ENCODE results near the gene RPAP3.
A peak's percentile ranks its signal among the peaks of the same experiment; 100 is the strongest.
"Not testable (repeated sequence)": the region's sequence is repeated elsewhere in the genome, so short reads cannot be mapped to it uniquely, and the experiment has no call there.

The RPAP3 gene

DNA sequence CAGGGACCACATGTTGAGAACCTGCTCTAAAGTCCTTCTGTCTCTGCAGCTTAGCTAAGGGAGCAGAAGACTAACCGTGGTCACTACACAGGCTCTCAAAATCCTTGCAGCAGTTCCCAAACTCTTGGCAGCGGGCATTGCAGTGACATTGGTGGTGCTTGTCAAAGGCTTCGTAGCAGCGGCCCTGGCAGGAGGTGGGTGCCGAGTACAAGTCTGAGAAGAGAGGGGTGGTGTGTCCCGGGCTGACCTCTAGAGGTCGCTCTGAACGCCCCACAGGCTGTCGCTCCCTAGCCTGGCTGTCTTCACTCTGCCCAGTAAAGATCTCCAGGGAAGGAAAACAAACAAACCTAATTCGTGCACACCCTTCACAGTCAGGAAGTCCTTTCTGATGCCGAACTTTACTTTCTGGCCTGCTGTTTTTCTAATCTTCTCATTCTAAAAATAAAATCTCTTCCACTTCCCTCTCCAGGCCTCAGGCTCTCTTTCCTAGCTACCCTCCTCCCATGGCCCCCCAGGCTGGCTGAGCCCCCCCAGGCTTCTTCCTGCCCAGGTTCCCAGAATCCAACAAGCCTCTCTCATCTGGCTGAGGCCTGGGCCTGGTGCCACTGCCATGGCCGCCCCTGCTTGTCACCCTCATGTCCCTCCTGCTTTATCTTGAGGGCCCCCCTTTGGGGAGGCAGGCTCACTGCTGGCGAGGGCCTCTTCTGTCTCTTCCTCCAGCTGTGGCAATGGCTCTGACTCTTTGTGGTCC, 11.8 kb upstream of the RPAP3 start:
- DNase-seq: peak; percentile 73

DNA sequence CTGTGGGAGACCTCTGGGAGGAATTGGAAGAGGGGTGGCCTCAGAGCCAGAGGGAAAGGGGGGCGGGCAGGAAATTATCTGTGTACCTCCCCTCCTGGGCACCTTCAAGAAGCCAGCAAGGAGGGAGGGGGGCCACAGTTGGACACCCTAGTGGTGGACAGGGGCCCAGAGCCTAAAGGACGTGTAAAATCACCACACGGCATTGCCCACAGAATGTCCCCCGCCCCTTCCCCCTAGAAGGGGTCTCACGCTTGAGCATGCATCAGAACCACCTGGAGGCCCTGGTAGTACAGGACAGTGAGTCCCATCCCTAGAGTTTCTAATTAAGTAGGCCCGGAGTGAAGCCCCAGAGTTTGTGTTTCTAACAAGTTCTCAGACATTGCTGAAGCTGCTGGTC, 11.2 kb upstream of the RPAP3 start:
- no peak for DNase-seq

DNA sequence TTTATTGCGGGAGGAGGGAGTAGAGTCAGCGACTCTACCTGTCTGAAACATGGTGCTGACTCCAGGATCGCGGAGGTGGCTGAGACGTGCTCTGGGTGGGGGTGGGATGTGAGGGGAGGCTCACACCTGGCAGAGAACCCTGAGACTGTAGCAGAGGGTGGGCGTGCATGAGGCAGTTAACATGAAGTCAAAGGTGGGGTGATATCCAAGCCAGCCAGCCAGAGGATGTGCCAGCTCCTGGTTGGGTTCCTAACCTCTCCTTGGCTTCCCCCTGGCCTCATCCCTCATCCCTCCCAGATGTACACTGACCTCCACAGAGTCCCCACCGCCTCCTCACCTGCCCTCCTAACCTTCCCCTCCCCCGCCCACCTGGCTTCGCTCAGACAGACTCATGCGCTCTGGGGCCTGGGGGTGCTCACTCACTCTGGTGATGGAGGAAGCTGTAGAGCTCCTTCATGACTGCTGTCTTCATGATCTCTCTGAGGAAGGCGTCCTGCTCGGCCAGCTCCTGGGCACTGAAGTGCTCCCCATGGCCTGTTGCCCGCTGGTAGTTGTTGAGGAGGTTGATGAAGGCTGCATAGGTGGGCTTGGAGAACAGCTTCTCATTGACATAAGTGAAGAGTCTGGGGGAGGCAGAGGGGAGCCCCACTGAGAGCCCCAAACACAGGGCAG, 10.2 kb upstream of the RPAP3 start:
- DNase-seq: no peak

DNA sequence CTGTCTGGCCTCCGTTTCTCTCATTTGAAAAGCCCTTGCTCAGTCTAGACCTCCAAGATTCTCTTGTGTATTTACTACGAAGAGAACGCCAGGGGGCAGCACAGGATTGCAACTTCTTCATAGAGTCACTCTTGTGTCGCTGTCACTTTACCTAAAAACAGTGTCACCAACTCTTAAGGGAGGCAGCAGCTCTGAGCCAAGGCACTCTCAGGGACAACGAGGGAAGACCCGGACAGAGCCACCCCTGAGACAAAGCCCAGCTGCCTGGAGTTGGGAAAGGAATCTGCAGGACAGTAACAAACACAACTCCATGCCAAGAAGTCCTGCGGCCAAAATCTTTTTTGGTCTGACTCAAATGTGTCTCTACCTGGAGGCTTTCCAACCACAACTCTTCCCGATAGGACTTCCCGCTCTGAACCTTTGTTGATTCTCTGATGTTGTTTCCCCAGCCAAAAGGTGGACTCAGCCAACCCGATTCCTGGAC, 9.6 kb upstream of the RPAP3 start:
- DNase-seq: peak; percentile 89

DNA sequence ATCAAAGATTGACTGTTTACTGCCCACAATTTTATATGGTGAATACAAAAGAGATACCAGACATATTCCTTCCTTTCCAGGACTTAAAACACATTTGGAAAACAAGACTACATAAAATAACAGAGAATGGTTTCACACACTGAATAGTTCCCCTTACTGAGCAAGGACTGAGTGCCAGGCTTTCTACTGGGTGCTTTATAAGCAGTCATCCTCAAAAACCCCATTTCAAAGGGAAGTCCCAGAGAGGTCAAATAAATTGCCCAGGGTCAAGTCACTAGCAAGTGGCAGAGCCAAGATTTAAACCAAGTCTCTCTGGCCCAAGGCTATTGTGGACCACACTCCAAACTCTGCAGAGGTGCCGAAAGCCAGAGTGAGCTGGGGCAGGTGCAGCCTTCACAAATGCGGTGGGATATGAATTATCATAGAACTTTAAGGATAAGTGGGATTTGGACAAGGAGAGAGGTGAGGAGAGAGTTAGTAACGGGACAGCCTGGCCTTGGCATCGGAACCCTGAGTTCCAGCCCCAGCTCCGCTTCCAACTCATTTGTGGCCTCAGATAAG, 9.1 kb upstream of the RPAP3 start:
- DNase-seq: no peak

- DNase-seq: no peak
These were observed 6.3 kb upstream of the RPAP3 start for GRCh38 chr12:47712171-47712570.

- DNase-seq: no peak
These were observed 5.6 kb upstream of the RPAP3 start for GRCh38 chr12:47711448-47711847.

GRCh38 chr12:47710278-47710677, 4.4 kb upstream of the RPAP3 start:
- DNase-seq: no peak

- no peak for DNase-seq
These were observed 3.8 kb upstream of the RPAP3 start for GRCh38 chr12:47709671-47710070.

DNA sequence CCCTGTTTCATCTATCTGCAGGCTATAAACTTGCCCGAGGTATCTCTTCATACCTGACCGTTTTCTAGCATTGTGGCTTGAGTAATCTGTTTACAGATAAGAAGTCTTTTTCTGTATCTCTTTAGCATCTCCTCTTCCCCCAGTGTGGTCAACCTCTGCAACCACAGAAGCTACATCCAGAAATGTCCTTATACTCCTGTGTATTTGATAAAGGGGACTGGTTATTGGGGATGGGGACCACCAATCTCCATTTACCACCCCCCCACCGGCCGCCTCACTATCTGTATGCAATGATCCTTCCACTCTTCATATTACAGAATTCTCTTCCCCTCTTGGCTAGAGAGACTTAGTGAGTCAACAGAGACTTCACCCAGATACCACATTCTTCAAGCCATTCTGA, 3.4 kb upstream of the RPAP3 start:
- DNase-seq: no peak

DNA sequence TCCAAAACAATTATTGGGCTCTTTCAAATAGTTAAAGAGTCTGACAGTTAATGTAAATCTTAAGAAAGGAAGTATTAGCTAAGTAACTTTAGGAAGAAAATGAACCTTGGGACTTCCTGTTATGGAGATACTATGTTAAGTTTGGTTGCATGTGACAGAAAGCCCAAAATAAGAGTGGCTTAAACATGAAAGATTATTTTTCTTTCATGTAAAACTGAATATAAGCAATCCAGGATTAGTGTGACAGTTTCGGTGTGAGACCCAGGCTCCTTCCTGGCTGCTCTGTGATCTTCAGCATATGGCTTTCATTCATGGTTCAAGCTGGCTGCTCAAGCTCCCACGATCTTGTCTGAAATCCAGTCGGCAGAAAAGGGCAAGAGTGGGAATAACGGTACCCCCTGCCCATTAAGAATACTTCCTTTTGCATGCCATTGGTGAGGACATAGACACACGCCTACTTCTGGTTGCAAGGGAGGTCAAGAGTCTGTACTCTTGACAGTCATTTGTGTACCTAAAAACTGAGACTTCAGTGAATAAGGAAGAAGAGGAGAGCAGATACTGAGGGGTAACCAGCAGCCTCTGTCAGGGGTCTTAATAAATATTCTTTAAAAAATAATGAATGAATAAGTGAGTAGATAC, 2.2 kb upstream of the RPAP3 start:
- no peak for DNase-seq

GRCh38 chr12:47707355-47707754, 1.5 kb upstream of the RPAP3 start:
- no peak for DNase-seq

- no peak for DNase-seq
These were observed 633 bp downstream of the RPAP3 start for GRCh38 chr12:47705229-47705565.

DNA sequence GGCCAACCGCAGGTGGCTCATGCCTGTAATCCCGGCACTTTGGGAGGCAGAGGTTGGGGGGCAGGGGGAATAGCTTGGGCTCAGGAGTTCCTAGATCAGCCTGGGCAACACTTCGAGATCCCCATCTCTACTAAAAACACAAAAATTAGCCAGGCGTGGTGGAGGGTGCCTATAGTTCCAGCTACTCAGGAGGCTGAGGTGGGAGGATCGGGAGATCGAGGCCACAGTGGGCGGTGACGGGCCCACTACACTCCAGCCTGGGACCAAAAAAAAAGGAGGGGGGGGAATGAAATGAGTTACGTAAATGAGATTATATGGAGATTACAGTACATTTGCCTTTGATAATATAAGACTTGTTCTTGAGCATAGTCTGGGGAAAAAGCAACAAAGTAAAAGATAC, 1.1 kb downstream of the RPAP3 start:
- DNase-seq: no peak

DNA sequence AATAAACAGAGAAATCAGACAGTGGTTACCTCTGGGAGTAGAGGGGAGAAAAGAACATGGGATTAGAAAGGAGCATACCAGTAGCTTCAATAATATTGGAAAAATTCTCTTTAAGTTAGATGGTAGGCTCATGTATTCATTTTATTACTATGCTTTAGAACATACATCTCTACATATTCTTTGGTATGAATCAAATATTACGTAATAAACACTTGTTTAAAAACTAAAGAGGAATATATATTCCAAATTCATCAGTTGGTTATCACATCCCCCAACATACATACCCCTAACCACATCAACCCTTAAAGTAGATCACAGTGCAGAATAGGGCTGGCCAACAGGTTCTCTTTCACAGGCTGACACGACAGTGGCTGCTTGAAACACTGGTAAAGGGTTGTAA, 5.6 kb downstream of the RPAP3 start:
- DNase-seq: no peak

- DNase-seq: no peak
These were observed 7.2 kb downstream of the RPAP3 start for GRCh38 chr12:47698631-47699030.

- DNase-seq: no peak
These were observed 7.8 kb downstream of the RPAP3 start for GRCh38 chr12:47698055-47698454.

DNA sequence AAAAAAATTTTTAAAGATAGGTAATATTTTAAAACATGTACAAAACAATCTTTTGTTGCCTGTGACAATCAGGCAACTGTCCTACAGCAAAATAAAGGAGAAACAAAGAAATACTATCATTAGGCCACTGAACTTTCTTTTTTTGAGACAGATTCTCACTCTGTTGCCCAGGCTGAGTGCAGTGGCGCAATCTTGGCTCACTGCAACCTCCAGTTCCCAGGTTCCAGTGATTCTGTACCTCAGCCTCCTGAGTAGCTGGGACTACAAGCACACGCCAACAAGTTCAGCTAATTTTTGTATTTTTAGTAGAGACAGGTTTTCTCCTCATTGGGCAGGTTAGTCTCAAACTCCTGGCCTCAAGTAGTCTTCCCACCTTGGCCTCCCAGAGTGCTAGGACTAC, 16.6 kb downstream of the RPAP3 start:
- no peak for DNase-seq

- DNase-seq: no peak
These were observed 18.2 kb downstream of the RPAP3 start for GRCh38 chr12:47687636-47688035.

- no peak for DNase-seq
These were observed 19.1 kb downstream of the RPAP3 start for GRCh38 chr12:47686645-47687240.

DNA sequence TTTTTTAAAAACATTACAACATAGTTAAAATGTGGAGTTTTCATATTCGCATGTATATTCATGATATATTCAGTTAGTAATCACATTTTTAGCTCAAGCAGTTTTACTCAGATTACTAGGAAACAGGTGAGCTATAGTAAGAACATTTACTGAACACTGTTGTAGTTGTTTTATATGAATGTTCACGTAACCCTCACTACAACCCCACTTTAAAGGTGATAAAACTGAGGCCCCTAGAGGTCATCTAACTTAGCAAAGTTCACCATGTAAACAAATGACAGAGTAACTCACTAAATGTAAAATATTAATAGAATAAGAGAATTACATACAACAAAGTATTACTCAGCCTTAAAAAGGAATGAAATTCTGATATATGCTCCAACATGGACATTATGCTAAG, 26.0 kb downstream of the RPAP3 start:
- no peak for DNase-seq

- DNase-seq: no peak
These were observed 33.8 kb downstream of the RPAP3 start for GRCh38 chr12:47672068-47672467.

DNA sequence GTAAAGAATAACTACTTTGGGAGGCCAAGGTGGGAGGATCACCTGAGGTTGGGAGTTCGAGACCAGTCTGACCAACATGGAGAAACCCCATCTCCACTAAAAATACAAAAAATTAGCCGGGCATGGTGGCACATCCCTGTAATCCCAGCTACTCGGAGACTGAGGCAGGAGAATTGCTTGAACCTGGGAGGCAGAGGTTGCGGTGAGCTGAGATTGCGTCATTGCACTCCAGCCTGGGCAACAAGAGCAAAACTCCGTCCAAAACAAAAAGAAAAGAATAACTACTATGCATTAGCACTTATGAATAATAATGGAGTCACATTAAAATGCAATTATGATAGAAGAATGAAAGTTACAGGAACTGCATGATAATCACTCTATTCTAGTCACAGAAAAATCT, 37.9 kb downstream of the RPAP3 start:
- not testable (repeated sequence) for DNase-seq
